Activated CD4-positive, alpha-beta T cell treated with anti-CD3 and anti-CD28 coated beads for 4 hours (primary cell): ENCODE results near the gene SPECC1L.

Experiments used
- DNase-seq, 2 donors: peaks; one replicate each; pipeline ENCODE4 v3.0.0-alpha.2; 2020

The SPECC1L gene

DNA sequence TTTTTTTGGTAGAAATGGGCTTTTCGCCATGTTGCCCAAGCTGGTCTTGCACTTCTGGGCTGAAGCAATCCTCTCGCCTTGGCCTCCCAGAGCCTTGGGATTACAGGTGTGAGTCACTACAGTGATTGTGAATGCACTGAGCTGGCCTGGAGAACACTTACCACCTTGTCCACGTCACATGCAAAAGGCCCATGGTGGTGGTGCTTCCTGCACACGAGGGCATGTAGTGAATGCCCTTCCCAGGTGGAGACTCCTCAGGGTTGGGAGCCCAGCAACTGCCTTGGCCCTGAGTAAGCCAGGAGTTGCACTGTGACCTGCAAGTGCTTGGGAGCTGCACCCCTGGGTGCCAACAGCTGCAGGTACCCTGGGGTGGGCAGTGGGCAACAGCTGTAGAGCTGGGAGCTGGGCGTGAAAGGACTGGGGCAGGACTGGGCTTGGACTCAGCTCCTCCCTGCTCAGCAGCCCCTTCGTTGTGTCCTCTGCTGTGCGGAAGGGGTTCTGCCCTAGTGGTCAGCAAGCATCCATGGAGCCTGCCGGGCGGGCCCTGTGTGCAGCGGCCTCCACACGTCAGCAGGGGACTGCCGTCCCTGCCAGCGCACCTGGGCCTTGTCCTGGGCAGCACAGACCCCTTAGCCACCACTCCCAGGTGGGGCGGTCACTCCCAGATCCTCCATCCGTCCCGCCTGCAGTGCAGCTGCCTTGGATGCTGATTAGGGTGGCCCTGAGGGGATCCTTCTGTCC is 147.4 kb downstream of the SPECC1L start:
- DNase-seq, result no peak

GRCh38 chr22:24418786-24419474 is 148.3 kb downstream of the SPECC1L start:
- no peak for DNase-seq

- DNase-seq, result no peak
Observed at GRCh38 chr22:24419475-24419850, 148.8 kb downstream of the SPECC1L start.

DNA sequence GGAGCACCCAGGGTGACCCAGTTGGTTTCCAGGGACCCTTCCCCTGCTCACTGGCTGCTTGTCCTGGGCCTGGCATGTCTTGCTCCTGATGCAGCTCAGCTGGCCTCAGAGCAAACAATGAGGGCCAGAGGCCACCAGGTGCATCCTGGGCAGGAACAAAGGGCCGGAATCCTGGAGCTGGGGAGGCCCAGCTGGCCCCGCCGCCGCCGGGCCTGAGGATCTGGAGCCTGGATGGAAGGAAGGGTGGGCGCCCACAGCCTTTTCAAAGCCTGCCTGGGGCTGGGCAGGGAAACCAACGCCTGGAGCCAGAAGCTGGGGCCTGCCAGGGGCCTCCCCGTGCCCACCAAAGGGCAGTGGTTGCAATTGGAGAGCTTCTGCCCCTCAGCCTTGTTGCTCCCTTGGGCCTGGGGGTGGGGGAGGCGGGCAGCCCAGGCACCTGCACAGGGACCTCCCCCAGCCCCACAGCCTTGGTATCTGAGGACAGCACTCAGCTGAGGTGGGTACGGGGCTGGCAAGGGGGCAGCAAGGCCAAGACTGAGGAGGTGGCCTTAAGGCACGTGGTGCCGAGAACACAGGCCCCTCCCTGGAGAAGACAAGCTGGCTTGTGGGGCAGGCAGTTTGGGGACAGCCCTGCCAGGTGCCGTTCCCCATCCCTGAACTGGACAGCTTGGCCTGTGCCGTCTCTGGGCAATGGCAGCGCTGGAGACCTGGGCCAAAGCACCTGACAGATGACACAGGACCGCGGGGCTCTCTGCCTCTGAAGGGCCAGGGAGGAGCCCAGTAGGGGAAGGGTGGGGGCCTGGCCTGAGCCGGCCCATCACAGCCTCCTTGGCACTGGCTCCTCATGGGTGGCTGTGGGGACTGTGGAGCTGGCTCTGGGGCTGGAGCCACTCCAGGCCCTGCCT is 149.7 kb downstream of the SPECC1L start:
- DNase-seq, result no peak

DNA sequence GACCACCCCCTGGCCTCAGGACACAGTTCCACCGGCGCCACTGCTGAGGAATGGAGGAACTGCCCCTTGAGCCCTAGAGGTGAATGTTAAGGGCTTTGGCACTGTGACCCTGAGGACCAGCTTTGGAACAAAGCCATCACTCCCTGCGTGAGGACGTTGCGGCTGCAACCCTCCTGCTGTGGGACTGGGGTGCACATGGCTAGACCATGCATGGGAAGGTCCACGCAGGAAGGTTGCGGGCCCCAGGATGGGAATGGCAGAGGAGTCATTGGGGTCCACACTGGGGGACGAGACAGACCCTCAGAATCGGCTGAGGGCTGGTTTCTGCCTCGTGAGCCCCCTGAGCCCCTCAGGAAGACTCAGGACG is 150.3 kb downstream of the SPECC1L start:
- DNase-seq, result no peak

GRCh38 chr22:24421428-24421931 is 150.8 kb downstream of the SPECC1L start:
- peak; percentile 55 to 58 for DNase-seq

- no peak for DNase-seq
Observed at GRCh38 chr22:24422102-24422665, 151.6 kb downstream of the SPECC1L start.

DNA sequence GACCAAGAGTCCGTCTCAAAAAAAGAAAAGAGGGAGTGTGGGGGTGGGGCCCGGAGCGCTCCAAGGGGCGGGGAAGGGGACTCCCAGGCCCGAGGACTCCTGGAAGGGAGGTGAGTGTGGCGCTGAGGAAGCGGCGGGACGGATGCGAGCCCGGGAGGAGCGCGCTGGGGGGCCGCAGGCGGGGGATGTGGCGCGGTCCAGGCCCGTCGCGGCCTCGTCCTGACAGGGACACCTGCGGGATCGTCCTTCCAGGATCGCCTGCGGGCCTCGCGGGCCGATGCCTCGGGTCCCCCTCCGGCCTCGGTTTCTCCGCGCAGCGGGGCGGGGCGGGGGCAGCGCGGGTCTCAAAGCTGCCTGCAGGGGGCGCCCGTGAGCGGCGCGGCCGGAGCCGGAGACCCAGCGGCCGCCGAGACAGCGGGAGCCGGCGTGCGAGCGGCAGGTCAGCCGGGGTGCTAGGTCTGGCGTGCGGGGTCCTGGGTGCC is 152.9 kb downstream of the SPECC1L start:
- DNase-seq, result peak; percentile 58 to 62

DNA sequence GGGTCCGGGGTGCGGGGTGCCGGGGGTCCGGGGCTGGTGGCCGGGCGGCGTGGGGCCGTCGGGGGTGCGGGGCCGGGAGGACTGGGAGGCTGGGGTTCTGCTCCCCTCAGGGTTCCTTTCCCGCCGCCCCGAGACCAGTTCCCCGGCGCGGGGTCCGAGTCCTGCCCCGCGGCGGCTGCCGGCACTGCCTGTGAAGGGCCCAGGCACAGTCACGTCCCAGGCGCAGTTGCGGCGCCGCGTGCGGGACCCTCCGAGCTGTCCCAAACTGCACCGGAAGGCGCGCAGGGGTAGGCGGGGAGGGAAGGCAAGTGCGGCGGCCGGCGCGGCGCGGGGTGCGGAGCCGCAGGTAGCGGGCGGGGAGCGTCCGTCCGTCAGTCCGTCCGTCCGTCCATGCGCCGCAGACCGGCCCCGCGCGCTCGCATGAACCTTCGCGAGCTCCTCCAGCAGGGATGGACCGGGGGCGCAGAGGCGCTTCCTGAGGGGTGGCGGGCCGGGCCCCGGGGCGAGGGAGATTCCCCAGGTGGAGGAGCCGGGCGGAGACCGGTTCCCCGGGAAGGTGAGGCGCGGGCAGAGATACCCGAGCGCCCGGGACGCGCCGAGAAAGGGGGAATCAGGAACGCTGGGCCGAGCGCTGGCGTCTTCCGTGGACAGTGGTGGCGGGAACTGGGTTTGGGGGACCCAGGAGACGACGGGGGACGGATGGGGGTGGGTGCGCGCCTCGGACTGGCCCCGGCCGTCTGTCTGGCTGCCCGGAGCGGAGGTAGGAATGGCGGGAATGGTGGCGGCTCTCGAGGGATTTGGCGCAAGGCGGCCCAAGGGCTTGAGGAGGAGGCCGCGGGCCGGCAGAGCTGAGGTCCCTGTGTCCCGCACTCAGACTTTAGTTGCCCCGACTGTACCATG is 153.6 kb downstream of the SPECC1L start:
- peak; percentile 35 to 46 for DNase-seq

DNA sequence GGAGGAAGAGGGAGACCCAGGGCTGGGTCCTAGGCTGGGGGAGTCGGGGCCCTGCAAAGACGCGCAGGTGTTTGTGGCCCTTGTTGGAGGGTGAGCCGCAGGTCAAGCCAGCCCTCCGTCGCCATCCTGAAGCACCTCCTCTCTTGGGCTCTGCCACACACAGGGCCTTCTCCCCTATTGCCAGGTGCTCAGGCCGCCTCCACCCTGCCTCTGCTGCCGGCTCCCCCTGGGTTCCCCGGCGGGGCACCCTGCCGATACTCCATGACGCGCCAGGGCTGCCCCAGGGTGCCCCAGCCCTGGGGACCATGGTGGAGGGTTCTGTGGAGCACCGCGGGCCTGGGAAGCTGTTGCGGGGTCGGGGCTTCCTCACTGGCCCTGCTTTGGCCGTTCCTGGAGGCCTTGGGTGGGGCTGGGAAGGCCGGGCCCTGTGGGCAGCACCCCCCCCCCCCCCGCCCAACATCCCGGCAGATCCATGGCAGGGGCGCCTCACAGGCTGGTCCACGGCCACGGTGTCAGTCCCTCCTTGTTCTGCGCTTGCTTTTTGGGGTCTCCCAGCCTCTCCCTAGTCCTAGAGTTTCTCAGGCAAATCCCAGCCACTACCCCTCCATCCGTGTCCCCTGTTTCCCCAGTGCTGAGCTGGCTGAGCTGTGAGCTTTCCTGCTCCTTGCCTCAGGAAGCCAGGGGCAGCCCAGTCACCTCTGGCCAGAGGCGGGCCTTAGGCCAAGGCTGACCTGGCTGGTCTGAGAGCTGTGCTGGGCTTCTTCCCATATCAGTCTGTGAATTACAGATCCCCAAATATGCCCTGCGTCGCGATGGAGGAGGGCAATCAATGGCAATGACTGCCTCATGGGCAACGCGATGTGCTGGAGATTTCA is 154.5 kb downstream of the SPECC1L start:
- no peak for DNase-seq

- no peak for DNase-seq
Observed at GRCh38 chr22:24426436-24426835, 155.8 kb downstream of the SPECC1L start.

DNA sequence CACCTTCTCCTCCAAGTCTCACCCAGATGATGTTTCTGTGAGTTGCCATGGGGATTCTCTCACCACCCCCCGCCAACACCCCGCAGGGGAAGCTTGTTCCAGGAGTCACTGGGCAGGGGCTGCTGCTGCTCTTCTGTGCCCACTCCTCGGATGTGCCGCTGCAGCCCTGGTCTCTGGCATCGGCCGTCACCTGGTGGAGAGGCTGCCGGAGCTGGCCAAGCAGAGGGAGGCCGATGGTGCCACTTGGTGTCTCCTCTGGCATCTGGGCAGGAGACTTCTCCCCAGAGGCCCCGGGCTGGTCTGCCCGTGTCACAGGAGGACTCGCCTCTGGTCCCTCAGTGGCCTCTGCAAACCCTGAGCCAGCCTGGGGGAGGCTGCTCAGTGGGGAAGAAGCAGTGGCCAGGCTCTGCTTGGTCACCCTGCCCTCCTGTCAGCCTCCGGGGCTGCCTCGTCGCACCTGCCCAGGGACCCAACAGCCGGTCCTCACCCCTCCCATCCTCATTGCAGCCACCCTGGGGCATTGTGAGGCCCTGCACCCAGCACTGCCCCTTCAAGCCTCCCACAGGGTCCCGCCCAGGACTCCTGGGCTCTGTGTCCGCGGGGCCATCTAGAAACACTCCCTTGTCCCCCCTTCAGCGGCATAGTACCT is 156.3 kb downstream of the SPECC1L start:
- no peak for DNase-seq

DNA sequence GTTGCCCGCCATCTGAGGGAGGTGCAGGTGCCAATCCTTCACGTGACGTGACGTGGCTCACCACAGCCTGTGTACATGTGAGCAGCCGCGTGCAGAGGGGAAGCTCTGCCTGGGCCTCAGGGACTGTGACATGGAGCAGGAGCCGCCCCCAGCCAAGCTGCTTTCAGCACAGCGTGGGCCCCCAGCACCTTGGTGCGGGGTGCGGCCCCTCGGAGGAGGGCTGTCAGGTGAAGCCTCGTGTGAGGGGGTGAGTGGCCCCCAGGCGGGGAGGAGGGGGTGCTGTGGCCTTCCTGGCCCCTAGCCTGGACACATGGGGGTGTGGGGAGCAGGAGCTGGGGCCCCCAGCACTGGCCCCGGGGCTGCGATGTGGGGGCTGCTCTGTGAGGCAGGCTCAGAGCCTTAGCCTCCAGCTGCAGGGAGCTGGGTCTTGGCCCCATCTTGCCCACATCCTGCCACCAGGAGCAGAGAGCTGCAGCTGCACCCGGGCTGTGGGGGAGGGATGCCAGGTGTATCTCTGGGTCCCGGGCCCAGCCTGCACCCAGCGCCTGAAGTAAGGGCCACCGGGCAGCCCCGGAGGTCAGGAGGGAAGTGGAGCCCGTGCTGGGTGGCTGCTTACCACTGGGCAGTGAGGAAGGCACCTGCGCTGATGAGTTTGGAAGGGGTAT is 157.0 kb downstream of the SPECC1L start, which contains the start of gene ADORA2A:
Gene ADORA2A, plus strand, starts transcription at position 100 of the 665 bp plus-strand sequence. CDS start 5,806 bp downstream, outside the sequence.
- peak; percentile 81 to 86 for DNase-seq

GRCh38 chr22:24428751-24429410 is 158.2 kb downstream of the SPECC1L start:
- no peak for DNase-seq

GRCh38 chr22:24429411-24430365 is 159.1 kb downstream of the SPECC1L start:
- DNase-seq, result peak; percentile 56 to 69

- DNase-seq, result no peak
Observed at GRCh38 chr22:24430431-24431308, 160.0 kb downstream of the SPECC1L start.
